Fibroblast of villous mesenchyme (primary cell): ENCODE measurements around the gene PTGFRN. TPM values are rescaled to one million over a fixed set of nuclear protein-coding genes. Genes with fewer than 3 reads are reported as not detected.

Experiments used
- DNase-seq: peaks from one replicate; pipeline ENCODE4 v3.0.0-alpha.2; 2010; ENCODE audit warnings: low read depth
- H3K4me3 ChIP-seq: 2 replicates; pipeline ENCODE4 v1.5.1; 2011; ENCODE audit warnings: low read depth, mild to moderate bottlenecking, low read length
- CTCF ChIP-seq: IDR thresholded peaks from 2 replicates; pipeline ENCODE4 v1.5.1; 2012; ENCODE audit warnings: low read depth, mild to moderate bottlenecking, low read length; ENCODE audit not compliant: insufficient read depth
- total RNA-seq: library from RNA; depleted of rRNA; stranded (reverse); fragments of >200 nt; gene quantifications from 2 replicates; pipeline ENCODE4 v1.2.3, GENCODE V29; 2012

Gene PTGFRN
- total RNA-seq, 1 donor, result 22.9 TPM

- H3K4me3 ChIP-seq, result no peak overlapping the region
- TF ChIP-seq CTCF, result no peak
- DNase-seq, result no peak
Observed at GRCh38 chr1:116902723-116903383, 6.9 kb upstream of the PTGFRN start.

- H3K4me3 ChIP-seq, result no peak overlapping the region
- no peak for DNase-seq
- TF ChIP-seq CTCF, result no peak
Observed at GRCh38 chr1:116904791-116905320, 4.9 kb upstream of the PTGFRN start.

- no peak for DNase-seq
- no peak for TF ChIP-seq CTCF
- H3K4me3 ChIP-seq, result no peak overlapping the region
Observed at GRCh38 chr1:116906812-116907211, 2.9 kb upstream of the PTGFRN start.

- no peak for TF ChIP-seq CTCF
- DNase-seq, result no peak
- no peak overlapping the region for H3K4me3 ChIP-seq
Observed at GRCh38 chr1:116907351-116907750, 2.4 kb upstream of the PTGFRN start.

GRCh38 chr1:116908266-116908665 is 1.4 kb upstream of the PTGFRN start:
- TF ChIP-seq CTCF, result no peak
- H3K4me3 ChIP-seq, result no peak overlapping the region
- no peak for DNase-seq

GRCh38 chr1:116908820-116909511 is 750 bp upstream of the PTGFRN start:
- H3K4me3 ChIP-seq, result no peak overlapping the region
- no peak for TF ChIP-seq CTCF

More at GRCh38 chr1:116908820-116909511, 750 bp upstream of the PTGFRN start:
- DNase-seq, result no peak
